HG03460 (cell line): ENCODE measurements around the gene PATZ1.

Experiments used
- ATAC-seq: cut with Tn5 transposase; IDR thresholded peaks from one replicate; pipeline ENCODE4 v1.9.1; 2021; ENCODE audit not compliant: unreplicated experiment

The PATZ1 gene

GRCh38 chr22:31343235-31344191 is 2.6 kb downstream of the PATZ1 start:
- ATAC-seq: no peak

- ATAC-seq: no peak
Measured at GRCh38 chr22:31342389-31343140, 3.6 kb downstream of the PATZ1 start.

GRCh38 chr22:31341386-31342088 is 4.6 kb downstream of the PATZ1 start:
- ATAC-seq: no peak

- no peak for ATAC-seq
Measured at GRCh38 chr22:31340765-31341247, 5.3 kb downstream of the PATZ1 start.

GRCh38 chr22:31340360-31340759 is 5.8 kb downstream of the PATZ1 start:
- ATAC-seq: no peak

- ATAC-seq: no peak
Measured at GRCh38 chr22:31339148-31339832, 6.9 kb downstream of the PATZ1 start.

GRCh38 chr22:31337178-31337577 is 9.0 kb downstream of the PATZ1 start:
- no peak for ATAC-seq

GRCh38 chr22:31334329-31334728 is 11.8 kb downstream of the PATZ1 start:
- no peak for ATAC-seq

- no peak for ATAC-seq
Measured at GRCh38 chr22:31333641-31334040, 12.5 kb downstream of the PATZ1 start.

GRCh38 chr22:31332886-31333285 is 13.3 kb downstream of the PATZ1 start:
- no peak for ATAC-seq

- no peak for ATAC-seq
Measured at GRCh38 chr22:31332010-31332409, 14.1 kb downstream of the PATZ1 start.

- ATAC-seq: no peak
Measured at GRCh38 chr22:31329453-31330215, 16.5 kb downstream of the PATZ1 start.

GRCh38 chr22:31329029-31329428 is 17.1 kb downstream of the PATZ1 start:
- ATAC-seq: no peak

- no peak for ATAC-seq
Measured at GRCh38 chr22:31328544-31328960, 17.6 kb downstream of the PATZ1 start.

- ATAC-seq: no peak
Measured at GRCh38 chr22:31327806-31328543, 18.2 kb downstream of the PATZ1 start.

- no peak for ATAC-seq
Measured at GRCh38 chr22:31326877-31327276, 19.3 kb downstream of the PATZ1 start.

GRCh38 chr22:31323578-31324550 is 22.3 kb downstream of the PATZ1 start:
- ATAC-seq: no peak

GRCh38 chr22:31321421-31321820 is 24.7 kb downstream of the PATZ1 start:
- no peak for ATAC-seq
